HepG2 (cell line): ENCODE data around the gene MPV17L2. TPM values are rescaled to one million over a fixed set of nuclear protein-coding genes. Genes with fewer than 3 reads are reported as not detected.

Experiments
- AGO2 ChIP-seq: fragments of 200-400 bp; formaldehyde crosslinking; optimal IDR thresholded peaks from 2 replicates; pipeline ENCODE3; 2017; ENCODE audit warnings: mild to moderate bottlenecking, low read depth, low read length, moderate library complexity
- ASH2L ChIP-seq: fragments of 300-600, 200-600 bp; sonication (generic); IDR thresholded peaks from 2 replicates; pipeline ENCODE4 v1.7.0; 2017; ENCODE audit warnings: low read depth, mild to moderate bottlenecking, moderate library complexity, mixed read lengths, low read length; ENCODE audit not compliant: insufficient read length
- ETV5 ChIP-seq: IDR thresholded peaks from 2 replicates; pipeline ENCODE4 v1.6.1; 2018; ENCODE audit warnings: missing biosample characterization, missing genetic modification reagents, inconsistent platforms, borderline replicate concordance
- MED1 ChIP-seq: sonication (generic); formaldehyde crosslinking; IDR thresholded peaks from 2 replicates; pipeline ENCODE4 v1.4.0; 2020; ENCODE audit warnings: missing genetic modification reagents
- PATZ1 ChIP-seq: sonication (generic); formaldehyde crosslinking; IDR thresholded peaks from 2 replicates; pipeline ENCODE4 v1.4.0; 2020; ENCODE audit warnings: missing genetic modification reagents
- RAD21 ChIP-seq: fragments of 450-650 bp; formaldehyde crosslinking; IDR thresholded peaks from 2 replicates; pipeline ENCODE4 v1.5.0; 2020; ENCODE audit warnings: mild to moderate bottlenecking
- SOX6 ChIP-seq, 2 experiments: fragments of 450-650 bp in 1 of 2; sonication (generic) in 1 of 2; formaldehyde crosslinking in 1 of 2; IDR thresholded peaks; 2 replicates each; pipeline versions ENCODE4 v1.4.0 to v1.6.1; 2017 to 2020; ENCODE audit warnings: antibody characterized with exemption in 1 of 2, mild to moderate bottlenecking in 1 of 2, missing genetic modification reagents in 1 of 2
- TEAD3 ChIP-seq: optimal IDR thresholded peaks from 2 replicates; pipeline ENCODE3; 2016; ENCODE audit warnings: borderline replicate concordance
- TFAP4 ChIP-seq: sonication (generic); IDR thresholded peaks from 2 replicates; pipeline ENCODE4 v1.6.1; 2016; ENCODE audit warnings: low read depth, borderline replicate concordance
- THRA ChIP-seq: sonication (generic); formaldehyde crosslinking; IDR thresholded peaks from 2 replicates; pipeline ENCODE4 v1.4.0; 2020; ENCODE audit warnings: missing genetic modification reagents, borderline replicate concordance
- ZGPAT ChIP-seq: IDR thresholded peaks from 2 replicates; pipeline ENCODE4 v1.6.1; 2016; ENCODE audit warnings: mild to moderate bottlenecking
- ZNF33B ChIP-seq: sonication (generic); formaldehyde crosslinking; IDR thresholded peaks from 2 replicates; pipeline ENCODE4 v1.5.1; 2020; ENCODE audit warnings: mild to moderate bottlenecking, missing genetic modification reagents
- ZNF562 ChIP-seq: sonication (generic); formaldehyde crosslinking; IDR thresholded peaks from 2 replicates; pipeline ENCODE4 v1.8.0; 2022; ENCODE audit warnings: missing genetic modification reagents, borderline replicate concordance
- ZNF605 ChIP-seq: sonication (generic); formaldehyde crosslinking; IDR thresholded peaks from 2 replicates; pipeline ENCODE4 v1.8.0; 2022; ENCODE audit warnings: mild to moderate bottlenecking, missing genetic modification reagents
- ZNF614 ChIP-seq: IDR thresholded peaks from 2 replicates; pipeline ENCODE4 v1.6.1; 2018; ENCODE audit warnings: missing biosample characterization, missing genetic modification reagents, inconsistent platforms, borderline replicate concordance
- ZNF781 ChIP-seq: sonication (generic); formaldehyde crosslinking; IDR thresholded peaks from 2 replicates; pipeline ENCODE4 v1.5.1; 2020; ENCODE audit warnings: borderline replicate concordance, mild to moderate bottlenecking, missing genetic modification reagents; ENCODE audit errors: not compliant biosample characterization
- ZNF788 ChIP-seq: sonication (generic); formaldehyde crosslinking; IDR thresholded peaks from 2 replicates; pipeline ENCODE4 v1.5.0; 2020; ENCODE audit warnings: mild to moderate bottlenecking, missing genetic modification reagents, borderline replicate concordance
- ZSCAN9 ChIP-seq: IDR thresholded peaks from 2 replicates; pipeline ENCODE4 v1.6.1; 2016; ENCODE audit warnings: borderline replicate concordance
- polyA plus RNA-seq, 8 experiments: library from polyadenylated mRNA; depleted of rRNA in 3 of 8; stranded (reverse) in 7 of 8; unstranded in 1 of 8; fragments of >200 nt; fragmentation: Illumina TruSeq in 4 of 8; extraction: Trizol in 4 of 8; gene quantifications; 2 replicates each; pipeline versions ENCODE4 v1.2.1 to v1.2.3, GENCODE V29; 2011 to 2016; ENCODE audit warnings: low read depth in 4 of 8, missing spikeins in 1 of 8, mixed read lengths in 1 of 8; ENCODE audit not compliant: insufficient read depth in 1 of 8
- total RNA-seq, 5 experiments: library from RNA; depleted of rRNA; stranded (reverse); fragments of >200 nt; fragmentation: Illumina TruSeq; extraction: Trizol; gene quantifications; 2 replicates each; pipeline ENCODE4 v1.2.3, GENCODE V29; 2016; ENCODE audit warnings: low read depth in 1 of 5
- TF ChIP-seq, protein P1 (sequence below): sonication (generic); formaldehyde crosslinking; IDR thresholded peaks from 2 replicates; pipeline ENCODE4 v1.5.0; 2020; ENCODE audit warnings: mild to moderate bottlenecking, missing genetic modification reagents, borderline replicate concordance

MPV17L2 gene
- total and polyA plus RNA-seq, 2 of the 13 experiments (the other 11 are each of a cell fraction or from before 2014, with no cell fraction given), result 13.6 to 16.7 TPM

DNA sequence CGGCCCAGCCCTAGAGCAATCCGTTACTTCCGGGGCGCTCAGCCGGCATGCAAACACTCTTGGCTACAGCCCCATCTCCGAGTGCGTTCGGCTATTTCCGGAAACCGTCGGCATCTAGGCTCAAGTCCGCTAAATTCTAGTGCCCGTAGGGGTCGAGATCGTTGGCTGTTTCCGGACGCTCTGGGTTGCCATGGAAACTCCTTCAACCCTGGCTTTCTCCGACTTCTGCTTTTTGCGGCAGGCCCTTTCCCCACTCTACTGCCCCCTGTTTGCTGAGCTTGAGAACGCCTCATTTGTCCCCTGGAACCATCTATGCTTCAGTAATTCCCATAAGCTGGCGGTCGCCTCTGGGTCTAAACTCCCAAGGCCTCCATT, 40.6 kb upstream of the MPV17L2 start (continued):
- TF ChIP-seq, protein P1, sequence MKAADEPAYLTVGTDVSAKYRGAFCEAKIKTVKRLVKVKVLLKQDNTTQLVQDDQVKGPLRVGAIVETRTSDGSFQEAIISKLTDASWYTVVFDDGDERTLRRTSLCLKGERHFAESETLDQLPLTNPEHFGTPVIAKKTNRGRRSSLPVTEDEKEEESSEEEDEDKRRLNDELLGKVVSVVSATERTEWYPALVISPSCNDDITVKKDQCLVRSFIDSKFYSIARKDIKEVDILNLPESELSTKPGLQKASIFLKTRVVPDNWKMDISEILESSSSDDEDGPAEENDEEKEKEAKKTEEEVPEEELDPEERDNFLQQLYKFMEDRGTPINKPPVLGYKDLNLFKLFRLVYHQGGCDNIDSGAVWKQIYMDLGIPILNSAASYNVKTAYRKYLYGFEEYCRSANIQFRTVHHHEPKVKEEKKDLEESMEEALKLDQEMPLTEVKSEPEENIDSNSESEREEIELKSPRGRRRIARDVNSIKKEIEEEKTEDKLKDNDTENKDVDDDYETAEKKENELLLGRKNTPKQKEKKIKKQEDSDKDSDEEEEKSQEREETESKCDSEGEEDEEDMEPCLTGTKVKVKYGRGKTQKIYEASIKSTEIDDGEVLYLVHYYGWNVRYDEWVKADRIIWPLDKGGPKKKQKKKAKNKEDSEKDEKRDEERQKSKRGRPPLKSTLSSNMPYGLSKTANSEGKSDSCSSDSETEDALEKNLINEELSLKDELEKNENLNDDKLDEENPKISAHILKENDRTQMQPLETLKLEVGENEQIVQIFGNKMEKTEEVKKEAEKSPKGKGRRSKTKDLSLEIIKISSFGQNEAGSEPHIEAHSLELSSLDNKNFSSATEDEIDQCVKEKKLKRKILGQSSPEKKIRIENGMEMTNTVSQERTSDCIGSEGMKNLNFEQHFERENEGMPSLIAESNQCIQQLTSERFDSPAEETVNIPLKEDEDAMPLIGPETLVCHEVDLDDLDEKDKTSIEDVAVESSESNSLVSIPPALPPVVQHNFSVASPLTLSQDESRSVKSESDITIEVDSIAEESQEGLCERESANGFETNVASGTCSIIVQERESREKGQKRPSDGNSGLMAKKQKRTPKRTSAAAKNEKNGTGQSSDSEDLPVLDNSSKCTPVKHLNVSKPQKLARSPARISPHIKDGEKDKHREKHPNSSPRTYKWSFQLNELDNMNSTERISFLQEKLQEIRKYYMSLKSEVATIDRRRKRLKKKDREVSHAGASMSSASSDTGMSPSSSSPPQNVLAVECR, result peak; percentile 64; the same call in 1 of the 2 replicates
- peak; percentile 53 for TF ChIP-seq ASH2L
- TF ChIP-seq AGO2, result peak; percentile 23
- TF ChIP-seq ZNF781 (CRISPR knock-in tag), result peak; percentile 80
- peak; percentile 59; the same call in 1 of the 2 replicates for TF ChIP-seq ZNF788 (CRISPR knock-in tag)
- TF ChIP-seq PATZ1, result no peak
- peak; percentile 46; the same call in 1 of the 2 replicates for TF ChIP-seq TFAP4
- no peak for TF ChIP-seq SOX6 (IDR thresholded peaks at IDR 0.05)
- TF ChIP-seq SOX6 (CRISPR knock-in tag; IDR thresholded peaks at IDR 0.05), result 0 out of 2 replicates have a peak, but pooled peaks have one; percentile 21
- TF ChIP-seq ZNF605 (CRISPR knock-in tag), result peak; percentile 77; the same call in 1 of the 2 replicates
- TF ChIP-seq MED1, result peak; percentile 51
- no peak for TF ChIP-seq ZNF562 (CRISPR knock-in tag)
- TF ChIP-seq ZGPAT (CRISPR knock-in tag), result peak; percentile 55; the same call in 1 of the 2 replicates
- TF ChIP-seq THRA, result 0 out of 2 replicates have a peak, but pooled peaks have one; percentile 14
- peak; percentile 90 for TF ChIP-seq ETV5
- peak; percentile 37; the same call in 1 of the 2 replicates for TF ChIP-seq ZSCAN9
- peak; percentile 66 for TF ChIP-seq RAD21 (CRISPR knock-in tag)
- peak; percentile 34 for TF ChIP-seq TEAD3
- TF ChIP-seq ZNF33B (CRISPR knock-in tag), result peak; percentile 60; the same call in 1 of the 2 replicates
- 0 out of 2 replicates have a peak, but pooled peaks have one; percentile 30 for TF ChIP-seq ZNF614 (CRISPR knock-in tag)
